ENCODE data around the gene CCDC197. TPM values are rescaled to one million over a fixed set of nuclear protein-coding genes. Genes with fewer than 3 reads are reported as not detected.

The CCDC197 gene
- total and polyA plus RNA-seq, 2 donors (not counting 1 experiment from before 2014, with no cell fraction given), result not detected

DNA sequence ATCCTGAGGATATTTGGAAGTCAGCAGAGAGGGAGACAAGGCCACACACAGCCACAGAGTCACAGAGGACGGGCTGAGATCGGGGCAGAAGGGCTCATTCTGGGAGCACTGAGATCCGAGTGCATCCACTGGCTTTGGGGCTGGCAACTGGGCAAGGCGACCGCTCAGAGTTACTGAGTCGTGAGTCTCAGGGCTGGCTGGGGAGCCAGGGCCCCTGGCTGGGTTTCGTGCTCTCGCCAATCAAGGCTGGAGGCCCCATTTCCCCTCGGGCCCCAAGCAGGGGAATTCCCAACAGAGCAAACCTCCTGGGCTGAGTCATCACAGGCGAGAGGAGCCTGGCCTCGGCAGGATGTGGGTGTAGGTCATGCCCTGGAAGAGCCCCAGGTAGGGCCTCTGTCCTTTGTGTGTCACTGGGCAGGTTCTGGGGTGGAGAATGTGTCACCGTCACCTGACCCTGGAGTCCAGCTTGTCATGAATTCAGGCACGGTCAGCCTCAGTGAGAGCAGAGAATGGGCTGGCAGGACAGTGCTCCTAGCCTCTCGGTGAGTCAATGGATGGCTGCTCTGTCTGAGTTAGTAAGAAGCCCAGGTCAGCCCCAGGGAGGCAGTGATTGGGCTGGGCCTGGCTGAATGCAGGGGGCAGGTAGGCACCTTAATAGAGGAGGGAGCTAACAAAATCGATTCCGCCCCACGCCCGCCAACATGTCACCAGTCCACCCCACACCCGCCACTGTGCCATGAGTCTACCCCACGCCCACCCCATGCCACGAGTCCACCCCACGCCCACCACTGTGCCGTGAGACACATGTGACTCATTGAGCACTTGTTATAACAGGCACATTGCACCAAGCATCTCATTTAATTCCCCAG lies 37.6 kb upstream of the CCDC197 start:
- ATAC-seq (ENCODE audit: low read depth), result peak; percentile 71
- no peak for TF ChIP-seq EZH2 (IDR thresholded peaks at IDR 0.05; ENCODE audit: borderline replicate concordance, insufficient read depth, low read depth, low read length, poor library complexity, severe bottlenecking)
- TF ChIP-seq, protein P1, sequence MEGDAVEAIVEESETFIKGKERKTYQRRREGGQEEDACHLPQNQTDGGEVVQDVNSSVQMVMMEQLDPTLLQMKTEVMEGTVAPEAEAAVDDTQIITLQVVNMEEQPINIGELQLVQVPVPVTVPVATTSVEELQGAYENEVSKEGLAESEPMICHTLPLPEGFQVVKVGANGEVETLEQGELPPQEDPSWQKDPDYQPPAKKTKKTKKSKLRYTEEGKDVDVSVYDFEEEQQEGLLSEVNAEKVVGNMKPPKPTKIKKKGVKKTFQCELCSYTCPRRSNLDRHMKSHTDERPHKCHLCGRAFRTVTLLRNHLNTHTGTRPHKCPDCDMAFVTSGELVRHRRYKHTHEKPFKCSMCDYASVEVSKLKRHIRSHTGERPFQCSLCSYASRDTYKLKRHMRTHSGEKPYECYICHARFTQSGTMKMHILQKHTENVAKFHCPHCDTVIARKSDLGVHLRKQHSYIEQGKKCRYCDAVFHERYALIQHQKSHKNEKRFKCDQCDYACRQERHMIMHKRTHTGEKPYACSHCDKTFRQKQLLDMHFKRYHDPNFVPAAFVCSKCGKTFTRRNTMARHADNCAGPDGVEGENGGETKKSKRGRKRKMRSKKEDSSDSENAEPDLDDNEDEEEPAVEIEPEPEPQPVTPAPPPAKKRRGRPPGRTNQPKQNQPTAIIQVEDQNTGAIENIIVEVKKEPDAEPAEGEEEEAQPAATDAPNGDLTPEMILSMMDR (IDR thresholded peaks at IDR 0.05), result no peak
- Mint-ChIP-seq H3K4me1 (peaks cover 92% of the 10 kb centered on the region), H3K9me3 (ENCODE audit: insufficient read depth) (no peaks in the 10 kb centered on the region), H3K27me3 (no peaks in the 10 kb centered on the region), H3K27ac (peak overlapping the region; percentile 95), H3K4me3 (peak overlapping the region; percentile 78)
- Histone ChIP-seq H3K27me3 (replicated peaks in 1 of 4; ENCODE audit: control extremely low read depth in 1 of 4, control insufficient read depth in 3 of 4, insufficient read depth in 4 of 4, low read length in 3 of 4) (no peaks in the 10 kb centered on the region), H3K36me3 (replicated peaks in 1 of 2; ENCODE audit: control extremely low read depth in 1 of 2, control insufficient read depth in 1 of 2, extremely low read depth in 1 of 2, insufficient read depth in 2 of 2, low read length in 1 of 2) (no peaks in the 10 kb centered on the region), H3K79me2 (ENCODE audit: control insufficient read depth, insufficient read depth, low read length) (peaks cover 6% of the 10 kb centered on the region), H3K4me2 (replicated peaks; ENCODE audit: low read depth, low read length, poor library complexity, severe bottlenecking) (peak overlapping the region; percentile 72), H2AFZ (ENCODE audit: insufficient read depth, low read depth, low read length, poor library complexity, severe bottlenecking) (peak overlapping the region; percentile 23), H3K9ac (ENCODE audit: low read length) (peak overlapping the region; percentile 36), H3K4me1 (ENCODE audit: control insufficient read depth in 2 of 2, insufficient read depth in 2 of 2, low read length in 2 of 2) (peaks cover 96 to 97% of the 10 kb centered on the region in 2 donors), H3K9me3 (ENCODE audit: control extremely low read depth in 1 of 3, control insufficient read depth in 2 of 3, insufficient read depth in 1 of 3, low read length in 2 of 3) (no peaks in the 10 kb centered on the region), H3K27ac (ENCODE audit: low read length in 2 of 2) (peak overlapping the region; percentile 68 to 75), H4K20me1 (ENCODE audit: control insufficient read depth, insufficient read depth, low read length, poor library complexity, severe bottlenecking) (no peaks in the 10 kb centered on the region), H3K4me3 (ENCODE audit: control extremely low read depth in 1 of 5, extremely low read depth in 1 of 5, insufficient read depth in 1 of 5, low read depth in 2 of 5, low read length in 4 of 5) (peak overlapping the region in 1 of 5 experiments; percentile 19)
- DNase-seq, result peak; percentile 92
- intact Hi-C loops (cut with micrococcal nuclease), result loop anchor here (1.0 to 10.0 kb wide), 4 partner anchors 8 to 755 kb away; partner anchors contain the start of genes GON7 and UBR7
- WGBS (ENCODE audit: insufficient coverage), result 41% methylated on average over 23 of the region's 23 CpGs
- POLR2A ChIA-PET, result interaction anchor here (0.8 to 3.3 kb wide), 3 partner anchors 8 to 20 kb away, joined by 3 to 12 read pairs (median 10); no protein-coding TSS in a partner anchor
- CTCF ChIA-PET, result interaction anchor here (1.0 to 37.7 kb wide), 4 partner anchors 11 to 42 kb away, joined by 4 to 1036 read pairs (median 62); no protein-coding TSS in a partner anchor

DNA sequence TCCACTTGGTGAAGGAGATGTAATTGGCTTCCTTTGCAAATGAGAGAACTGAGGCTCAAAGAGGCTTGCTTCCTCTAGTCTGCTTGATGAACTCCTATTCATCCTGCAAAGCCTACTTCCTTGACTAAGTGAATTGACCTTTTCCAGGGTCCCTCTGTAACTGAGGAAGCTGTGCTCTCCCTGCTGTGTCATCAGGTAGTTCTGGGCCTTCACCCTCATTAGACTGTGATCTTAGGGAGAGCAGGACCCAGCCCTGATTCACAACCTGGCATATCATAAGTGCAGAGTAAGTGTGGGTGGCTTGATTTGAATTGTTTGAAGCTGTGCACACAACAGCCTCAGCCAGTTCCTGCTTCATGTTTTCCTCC lies 37.0 kb upstream of the CCDC197 start:
- peak overlapping the region; percentile 95 for H3K27ac Mint-ChIP-seq
- ChIA-PET POLR2A (interaction anchor here (1.9 to 3.3 kb wide), 2 partner anchors 8 to 10 kb away, joined by 10 to 12 read pairs; no protein-coding TSS in a partner anchor), CTCF (interaction anchor here (1.6 to 37.7 kb wide), 3 partner anchors 10 to 41 kb away, joined by 4 to 1036 read pairs (median 117); no protein-coding TSS in a partner anchor)
- Histone ChIP-seq H3K4me1 (ENCODE audit: control insufficient read depth in 2 of 2, insufficient read depth in 2 of 2, low read length in 2 of 2) (peaks cover 92 to 94% of the 10 kb centered on the region in 2 donors), H3K9ac (ENCODE audit: low read length) (no peak overlapping the region), H3K79me2 (ENCODE audit: control insufficient read depth, insufficient read depth, low read length) (peaks cover 5% of the 10 kb centered on the region), H3K27me3 (replicated peaks in 1 of 4; ENCODE audit: control extremely low read depth in 1 of 4, control insufficient read depth in 3 of 4, insufficient read depth in 4 of 4, low read length in 3 of 4) (no peaks in the 10 kb centered on the region), H2AFZ (ENCODE audit: insufficient read depth, low read depth, low read length, poor library complexity, severe bottlenecking) (no peak overlapping the region), H3K36me3 (replicated peaks in 1 of 2; ENCODE audit: control extremely low read depth in 1 of 2, control insufficient read depth in 1 of 2, extremely low read depth in 1 of 2, insufficient read depth in 2 of 2, low read length in 1 of 2) (no peaks in the 10 kb centered on the region), H3K9me3 (ENCODE audit: control extremely low read depth in 1 of 3, control insufficient read depth in 2 of 3, insufficient read depth in 1 of 3, low read length in 2 of 3) (no peaks in the 10 kb centered on the region), H4K20me1 (ENCODE audit: control insufficient read depth, insufficient read depth, low read length, poor library complexity, severe bottlenecking) (no peaks in the 10 kb centered on the region), H3K4me3 (ENCODE audit: control extremely low read depth in 1 of 5, extremely low read depth in 1 of 5, insufficient read depth in 1 of 5, low read depth in 2 of 5, low read length in 4 of 5) (no peak overlapping the region), H3K27ac (ENCODE audit: low read length in 2 of 2) (peak overlapping the region; percentile 68 to 75), H3K4me2 (replicated peaks; ENCODE audit: low read depth, low read length, poor library complexity, severe bottlenecking) (peak overlapping the region; percentile 72)
- TF ChIP-seq, protein P1 (IDR thresholded peaks at IDR 0.05), result no peak
- TF ChIP-seq EZH2 (IDR thresholded peaks at IDR 0.05; ENCODE audit: borderline replicate concordance, insufficient read depth, low read depth, low read length, poor library complexity, severe bottlenecking), result no peak
- H3K4me3 Mint-ChIP-seq, result peak overlapping the region; percentile 78
- ATAC-seq (ENCODE audit: low read depth) (no peak), DNase-seq (no peak)
- H3K4me1 Mint-ChIP-seq, result peaks cover 92% of the 10 kb centered on the region
- H3K27me3 Mint-ChIP-seq, result no peaks in the 10 kb centered on the region
- intact Hi-C loops (cut with micrococcal nuclease), result loop anchor here (10.0 kb wide), 1 partner anchor 755 kb away; the partner anchor contains the start of genes GON7 and UBR7
- H3K9me3 Mint-ChIP-seq (ENCODE audit: insufficient read depth), result no peaks in the 10 kb centered on the region

Data from B cell (primary cell).